Testis (tissue), 3 donors: ENCODE data around the gene SPARC. TPM values are rescaled to one million over a fixed set of nuclear protein-coding genes. Genes with fewer than 3 reads are reported as not detected.

ENCODE experiments used
- DNase-seq: peaks from one replicate; pipeline ENCODE4 v3.0.0-alpha.2; 2019
- H3K27ac ChIP-seq, 2 donors: fragments of 200-600 bp; sonication (generic); one replicate each; pipeline ENCODE4 v1.5.1; 2019
- H3K27me3 ChIP-seq: fragments of 200-600 bp; sonication (generic); one replicate; pipeline ENCODE4 v1.5.1; 2019
- H3K36me3 ChIP-seq: fragments of 200-600 bp; sonication (generic); one replicate; pipeline ENCODE4 v1.5.1; 2017; ENCODE audit warnings: low read depth; ENCODE audit errors: missing control alignments
- H3K4me1 ChIP-seq: fragments of 200-600 bp; sonication (generic); one replicate; pipeline ENCODE4 v1.5.1; 2019
- H3K4me3 ChIP-seq, 2 donors: fragments of 200-600 bp; sonication (generic); one replicate each; pipeline ENCODE4 v1.5.1; 2017 to 2019
- H3K9me3 ChIP-seq: fragments of 200-600 bp; sonication (generic); one replicate; pipeline ENCODE4 v1.5.1; 2017
- POLR2A ChIP-seq: fragments of 450-650 bp; IDR thresholded peaks from one replicate; pipeline ENCODE4 v1.6.1; 2017; ENCODE audit warnings: antibody characterized with exemption, mild to moderate bottlenecking, moderate library complexity
- WGBS, 2 donors: methylation state at CpG; one replicate each; pipeline ENCODE4 v1.1.5; 2018; 5-methylcytosine and 5-hydroxymethylcytosine counted together
- intact Hi-C: fragments of 100-400 bp; cut with DNase I; formaldehyde crosslinking; loops from one replicate; pipeline ENCODE4 v1.15.1; 2023; ENCODE audit warnings: low total_unique reads
- polyA plus RNA-seq: library from polyadenylated mRNA; stranded (reverse); fragments of 350-450 nt; fragmentation: Illumina TruSeq; extraction: RNeasy Lipid Tissue Mini Kit (QIAGEN cat#74804); gene quantifications from one replicate; pipeline ENCODE4 v1.2.3, GENCODE V29; 2014; ENCODE audit warnings: low read depth, low replicate concordance; ENCODE audit not compliant: insufficient read depth
- total RNA-seq, 2 donors: library from RNA; depleted of rRNA; stranded (reverse); fragments of >200 nt; gene quantifications; one replicate each; pipeline ENCODE4 v1.2.3, GENCODE V29; 2016
- TF ChIP-seq, protein P1 (sequence below), 3 experiments: fragments of 450-650 bp in 2 of 3; fragments of 200-600 bp in 1 of 3; sonication (generic) in 1 of 3; IDR thresholded peaks; one replicate each; pipeline ENCODE4 v1.5.1; 2016 to 2019; ENCODE audit warnings: antibody characterized with exemption in 3 of 3, mild to moderate bottlenecking in 2 of 3, moderate library complexity in 1 of 3

Gene SPARC
- total and polyA plus RNA-seq, 3 donors from 2014 or later: 1,884 to 3,080 (median 2,585) TPM

DNA sequence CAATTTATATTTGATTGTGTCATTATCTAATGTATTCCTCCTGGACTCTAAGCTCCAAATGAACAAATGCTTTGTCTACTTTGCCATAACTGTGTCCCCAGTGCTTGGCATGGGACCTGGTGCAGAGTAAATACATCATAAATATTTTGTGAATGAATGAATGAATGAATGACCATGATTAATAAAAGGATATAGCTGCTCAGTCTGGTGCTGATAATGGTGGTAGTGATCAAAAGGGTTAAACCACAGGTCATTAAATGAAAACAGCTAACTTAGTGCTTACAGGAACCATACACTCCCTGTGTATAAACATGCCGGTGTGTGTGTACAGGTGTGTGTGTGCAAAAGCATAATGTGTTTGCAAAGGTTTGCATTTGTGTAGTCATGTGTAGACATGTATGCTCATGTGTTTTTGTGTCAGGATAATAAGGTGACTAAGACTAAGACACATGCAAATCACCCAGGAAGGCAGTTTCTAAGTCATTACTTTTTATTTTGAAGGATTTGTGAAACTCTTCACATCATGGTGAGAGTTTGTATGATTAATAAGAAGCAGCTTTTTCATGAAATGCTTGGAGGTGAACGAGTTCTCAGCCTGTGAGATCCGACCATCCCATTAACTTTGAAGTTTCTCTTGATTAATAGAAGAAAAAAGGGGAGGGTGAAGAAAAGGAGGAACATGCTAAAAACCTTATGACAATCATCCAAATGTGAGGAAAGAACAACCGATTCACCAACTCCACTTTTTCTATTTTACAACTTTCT lies 24.6 kb downstream of the SPARC start:
- intact Hi-C loops: no loop called here
- peak overlapping the region; percentile 53 to 84 for H3K27ac ChIP-seq
- H3K27me3 ChIP-seq: no peaks in the 10 kb centered on the region
- 51 to 60% methylated on average over 4 of the region's 4 CpGs for WGBS, 2 donors
- no peak overlapping the region for H3K4me3 ChIP-seq
- peaks cover 48% of the 10 kb centered on the region for H3K4me1 ChIP-seq
- no peaks in the 10 kb centered on the region for H3K9me3 ChIP-seq
- DNase-seq: no peak
- H3K36me3 ChIP-seq: no peaks in the 10 kb centered on the region
- TF ChIP-seq POLR2A: no peak
- TF ChIP-seq, protein P1, sequence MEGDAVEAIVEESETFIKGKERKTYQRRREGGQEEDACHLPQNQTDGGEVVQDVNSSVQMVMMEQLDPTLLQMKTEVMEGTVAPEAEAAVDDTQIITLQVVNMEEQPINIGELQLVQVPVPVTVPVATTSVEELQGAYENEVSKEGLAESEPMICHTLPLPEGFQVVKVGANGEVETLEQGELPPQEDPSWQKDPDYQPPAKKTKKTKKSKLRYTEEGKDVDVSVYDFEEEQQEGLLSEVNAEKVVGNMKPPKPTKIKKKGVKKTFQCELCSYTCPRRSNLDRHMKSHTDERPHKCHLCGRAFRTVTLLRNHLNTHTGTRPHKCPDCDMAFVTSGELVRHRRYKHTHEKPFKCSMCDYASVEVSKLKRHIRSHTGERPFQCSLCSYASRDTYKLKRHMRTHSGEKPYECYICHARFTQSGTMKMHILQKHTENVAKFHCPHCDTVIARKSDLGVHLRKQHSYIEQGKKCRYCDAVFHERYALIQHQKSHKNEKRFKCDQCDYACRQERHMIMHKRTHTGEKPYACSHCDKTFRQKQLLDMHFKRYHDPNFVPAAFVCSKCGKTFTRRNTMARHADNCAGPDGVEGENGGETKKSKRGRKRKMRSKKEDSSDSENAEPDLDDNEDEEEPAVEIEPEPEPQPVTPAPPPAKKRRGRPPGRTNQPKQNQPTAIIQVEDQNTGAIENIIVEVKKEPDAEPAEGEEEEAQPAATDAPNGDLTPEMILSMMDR (IDR thresholded peaks at IDR 0.05): no peak

DNA sequence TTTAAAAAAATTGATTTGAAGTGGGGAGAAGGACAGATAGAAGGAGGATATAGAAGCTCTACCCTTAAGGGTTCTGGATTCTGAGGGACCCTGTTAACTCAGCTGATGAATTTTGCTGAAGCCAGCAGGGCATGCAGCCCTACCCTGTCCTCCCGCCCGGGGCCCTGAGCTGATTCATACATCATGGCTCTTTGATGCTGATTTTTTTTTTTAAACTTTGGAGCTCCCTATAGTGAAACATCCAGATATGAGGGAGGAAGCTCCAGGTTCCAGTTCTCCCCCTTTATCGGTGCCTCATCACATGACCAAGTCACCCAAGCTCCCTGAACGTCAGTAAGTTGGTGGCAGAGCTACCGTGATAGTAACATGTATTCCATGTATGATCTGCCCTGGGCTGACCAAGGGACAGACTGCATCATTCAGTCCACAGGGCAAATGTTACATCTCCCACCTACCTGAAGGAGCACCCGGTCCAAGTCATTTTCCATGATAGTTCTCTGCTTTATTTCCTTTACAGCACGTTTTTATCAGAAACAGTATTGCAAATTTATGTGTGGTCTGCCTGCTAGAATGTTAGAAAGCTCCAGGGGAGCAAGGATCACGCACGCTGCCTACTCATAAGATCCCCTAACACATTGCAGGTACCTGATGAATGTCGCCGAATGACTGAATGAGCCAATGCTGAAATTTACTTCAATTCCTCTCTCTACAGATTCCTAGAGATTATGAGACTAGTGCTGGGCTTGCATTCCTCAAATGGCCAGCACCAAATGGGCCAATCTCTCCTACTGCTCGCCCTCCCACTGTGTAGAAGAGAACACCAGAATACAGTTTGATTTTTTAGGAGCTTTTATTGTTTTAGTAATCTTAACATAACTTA lies 25.9 kb downstream of the SPARC start:
- H3K27me3 ChIP-seq: no peaks in the 10 kb centered on the region
- no peaks in the 10 kb centered on the region for H3K9me3 ChIP-seq
- H3K4me3 ChIP-seq: no peak overlapping the region
- TF ChIP-seq, protein P1 (IDR thresholded peaks at IDR 0.05): no peak
- TF ChIP-seq POLR2A: no peak
- intact Hi-C loops: no loop called here
- peaks cover 36% of the 10 kb centered on the region for H3K4me1 ChIP-seq
- 46 to 48% methylated on average over 11 to 12 of the region's 12 CpGs for WGBS, 2 donors
- no peaks in the 10 kb centered on the region for H3K36me3 ChIP-seq
- peak overlapping the region in 1 of 2 donors; percentile 48 for H3K27ac ChIP-seq
- no peak for DNase-seq

DNA sequence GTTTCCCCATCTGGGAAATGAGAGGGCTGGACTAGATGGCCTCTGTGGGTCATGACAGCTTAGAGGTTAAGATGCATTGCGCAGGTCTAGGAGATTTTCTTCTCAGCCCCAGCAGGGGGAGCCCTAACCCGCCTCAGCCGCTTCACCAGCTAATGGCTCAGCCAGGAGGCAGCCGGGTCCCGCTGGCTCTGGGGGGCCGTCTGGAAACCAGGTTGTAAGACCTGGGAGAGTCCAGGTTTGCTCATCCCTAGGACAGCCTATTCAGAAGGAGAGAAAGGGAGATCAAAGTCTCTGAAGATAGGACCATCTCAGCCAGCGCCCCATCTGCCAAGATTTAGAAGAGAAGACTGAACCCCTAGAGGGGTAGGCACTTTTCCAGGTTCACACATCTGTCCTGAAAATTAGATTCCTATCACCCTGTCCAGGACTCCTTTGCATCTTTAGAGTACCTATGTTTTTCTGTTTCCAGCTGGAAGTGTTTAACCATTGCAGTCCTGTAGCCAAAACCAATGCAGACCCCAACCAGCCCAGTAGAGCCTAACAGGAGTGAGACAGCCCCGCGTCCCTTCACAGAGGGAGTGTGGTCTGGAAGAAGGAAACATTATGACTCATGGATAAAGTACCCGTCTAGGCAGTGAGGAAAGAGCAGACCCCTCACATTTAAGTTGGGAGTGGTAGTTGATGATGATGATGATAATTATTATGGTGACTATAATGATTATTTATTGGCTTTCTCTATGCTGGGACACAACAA lies 27.5 kb downstream of the SPARC start:
- TF ChIP-seq POLR2A: no peak
- TF ChIP-seq, protein P1 (IDR thresholded peaks at IDR 0.05): peak; percentile 83 to 90 (median 87)
- Histone ChIP-seq H3K4me1 (peaks cover 19% of the 10 kb centered on the region), H3K27ac (peak overlapping the region in 1 of 2 donors; percentile 55), H3K4me3 (no peak overlapping the region), H3K9me3 (no peaks in the 10 kb centered on the region), H3K27me3 (no peaks in the 10 kb centered on the region), H3K36me3 (no peaks in the 10 kb centered on the region)
- peak; percentile 80 for DNase-seq
- WGBS, 2 donors: 20 to 22% methylated on average over 10 of the region's 10 CpGs
- intact Hi-C loops: loop anchor here (5.0 kb wide), 1 partner anchor 83 kb away; no protein-coding TSS in a partner anchor

DNA sequence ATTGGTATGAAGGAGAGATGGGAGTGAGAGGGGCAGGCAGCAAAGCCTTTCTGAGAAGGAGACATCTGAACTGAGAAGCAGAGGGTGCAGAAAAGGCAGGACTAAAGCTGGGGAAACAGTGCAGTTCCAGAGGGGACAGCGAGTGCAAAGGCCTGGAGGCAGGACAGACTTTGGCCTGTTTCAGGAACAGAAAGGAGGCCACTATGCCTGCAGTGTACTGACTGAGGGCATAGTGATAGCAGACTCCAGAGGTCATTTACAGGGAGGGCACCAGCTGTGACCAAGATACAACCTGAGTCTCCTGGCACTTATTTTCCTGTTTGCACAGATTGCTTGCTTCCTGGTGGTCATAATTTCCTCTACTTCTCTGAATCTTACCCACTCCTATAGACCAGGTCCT lies 29.6 kb downstream of the SPARC start:
- WGBS, 2 donors: 67 to 87% methylated on average over 1 of the region's 1 CpG
- DNase-seq: no peak
- intact Hi-C loops: loop anchor here (5.0 kb wide), 1 partner anchor 85 kb away; no protein-coding TSS in a partner anchor
- TF ChIP-seq, protein P1 (IDR thresholded peaks at IDR 0.05): no peak
- TF ChIP-seq POLR2A: no peak
- Histone ChIP-seq H3K9me3 (no peaks in the 10 kb centered on the region), H3K4me1 (peaks cover 15% of the 10 kb centered on the region), H3K36me3 (no peaks in the 10 kb centered on the region), H3K4me3 (no peak overlapping the region), H3K27me3 (no peaks in the 10 kb centered on the region), H3K27ac (no peak overlapping the region)
